ENCODE data around the gene NAPG. TPM values are rescaled to one million over a fixed set of nuclear protein-coding genes. Genes with fewer than 3 reads are reported as not detected.
"Not testable (repeated sequence)": the region's sequence is repeated elsewhere in the genome, so short reads cannot be mapped to it uniquely, and the experiment has no call there.

NAPG gene
- polyA plus RNA-seq, 2 of the 4 experiments (the other 2 are of a cell fraction), result 11.6 to 22.1 TPM

- CTCF ChIA-PET, result interaction anchor here (1.1 to 1.3 kb wide), 2 partner anchors 18 to 23 kb away, joined by 3 to 4 read pairs; no protein-coding TSS in a partner anchor
- Histone ChIP-seq H3K9me3 (no peaks in the 10 kb centered on the region), H3K4me1 (no peaks in the 10 kb centered on the region), H3K4me2 (no peak overlapping the region), H3K4me3 (no peak overlapping the region), H3K27ac (no peak overlapping the region)
- POLR2A ChIA-PET, result no interaction called here
- WGBS (ENCODE audit: missing lambda C conversion rate), result 59% methylated on average over 2 of the region's 2 CpGs
- DNase-seq (ENCODE audit: low read depth in 1 of 2, low spot score in 1 of 2), result no peak
- no peak for FAIRE-seq
- no peak for TF ChIP-seq POLR2A (IDR thresholded peaks at IDR 0.05; ENCODE audit: low read length)
- TF ChIP-seq BHLHE40 (IDR thresholded peaks at IDR 0.05; ENCODE audit: low read depth, low read length), result no peak
- TF ChIP-seq NFE2L2 (conservative IDR thresholded peaks at IDR 0.05; ENCODE audit: low read length), result no peak
- no peak for ATAC-seq
Measured at GRCh38 chr18:10537765-10538164, 11.9 kb downstream of the NAPG start.

GRCh38 chr18:10539124-10539523 lies 13.3 kb downstream of the NAPG start:
- H3K4me1 ChIP-seq; H3K27ac ChIP-seq; H3K4me2 ChIP-seq; ATAC-seq; H3K4me3 ChIP-seq; POLR2A ChIA-PET; CTCF ChIA-PET; H3K9me3 ChIP-seq; FAIRE-seq; DNase-seq (ENCODE audit: low read depth in 1 of 2, low spot score in 1 of 2): not testable (repeated sequence)
- WGBS (ENCODE audit: missing lambda C conversion rate), result 88% methylated on average over 5 of the region's 5 CpGs

- no peaks in the 10 kb centered on the region for H3K9me3 ChIP-seq
- H3K27ac ChIP-seq, result no peak overlapping the region
- CTCF ChIA-PET, result no interaction called here
- no peak overlapping the region for H3K4me2 ChIP-seq
- no peak overlapping the region for H3K4me3 ChIP-seq
- ATAC-seq (no peak), DNase-seq (ENCODE audit: low read depth in 1 of 2, low spot score in 1 of 2) (no peak), FAIRE-seq (no peak)
- TF ChIP-seq EP300 (IDR thresholded peaks at IDR 0.05) (no peak), RNF2 (IDR thresholded peaks at IDR 0.05; ENCODE audit: borderline replicate concordance, low read depth) (no peak), HDAC2 (IDR thresholded peaks at IDR 0.05) (no peak), NR3C1 (IDR thresholded peaks at IDR 0.05) (no peak)
- no peaks in the 10 kb centered on the region for H3K4me1 ChIP-seq
- POLR2A ChIA-PET, result no interaction called here
Measured at GRCh38 chr18:10543277-10543676, 17.4 kb downstream of the NAPG start.

- Histone ChIP-seq H3K4me1 (no peaks in the 10 kb centered on the region), H3K9me3 (no peaks in the 10 kb centered on the region), H3K27ac (no peak overlapping the region), H3K4me2 (no peak overlapping the region), H3K4me3 (no peak overlapping the region)
- DNase-seq (ENCODE audit: low read depth in 1 of 2, low spot score in 1 of 2), result no peak
- 87% methylated on average over 7 of the region's 9 CpGs for WGBS (ENCODE audit: missing lambda C conversion rate)
- FAIRE-seq, result no peak
- POLR2A ChIA-PET, result no interaction called here
- TF ChIP-seq TFCP2L1 (CRISPR knock-in tag; IDR thresholded peaks at IDR 0.05), result no peak
- TF ChIP-seq EHF (CRISPR knock-in tag; IDR thresholded peaks at IDR 0.05), result no peak
- TF ChIP-seq MAFK (IDR thresholded peaks at IDR 0.05; ENCODE audit: partially characterized antibody), result no peak
- no peak for TF ChIP-seq CBX8 (IDR thresholded peaks at IDR 0.05)
- TF ChIP-seq EP300 (IDR thresholded peaks at IDR 0.05), result no peak
- no peak for TF ChIP-seq FOXS1 (CRISPR knock-in tag; IDR thresholded peaks at IDR 0.05)
- TF ChIP-seq HMGXB4 (CRISPR knock-in tag; IDR thresholded peaks at IDR 0.05; ENCODE audit: borderline replicate concordance), result no peak
- ATAC-seq, result no peak
- CTCF ChIA-PET, result interaction anchor here (1.3 kb wide), 1 partner anchor 15 kb away, joined by 4 read pairs; no protein-coding TSS in a partner anchor
Measured at GRCh38 chr18:10544093-10544748, 18.4 kb downstream of the NAPG start.

GRCh38 chr18:10546557-10547300 lies 20.9 kb downstream of the NAPG start:
- WGBS (ENCODE audit: missing lambda C conversion rate), result 84% methylated on average over 7 of the region's 7 CpGs
- Histone ChIP-seq H3K4me3 (no peak overlapping the region), H3K27ac (no peak overlapping the region), H3K4me2 (no peak overlapping the region), H3K4me1 (no peaks in the 10 kb centered on the region), H3K9me3 (no peaks in the 10 kb centered on the region)
- POLR2A ChIA-PET, result no interaction called here
- no peak for ATAC-seq
- DNase-seq (ENCODE audit: low read depth in 1 of 2, low spot score in 1 of 2), result no peak
- no peak for FAIRE-seq
- CTCF ChIA-PET, result interaction anchor here (0.9 to 1.6 kb wide), 3 partner anchors 11 to 494 kb away, joined by 3 to 5 read pairs (median 3); no protein-coding TSS in a partner anchor
- TF ChIP-seq RNF2 (IDR thresholded peaks at IDR 0.05; ENCODE audit: borderline replicate concordance, low read depth) (no peak), HES2 (IDR thresholded peaks at IDR 0.05) (no peak), FOXS1 (CRISPR knock-in tag; IDR thresholded peaks at IDR 0.05) (no peak), EHF (CRISPR knock-in tag; IDR thresholded peaks at IDR 0.05) (no peak), KDM1A (IDR thresholded peaks at IDR 0.05; ENCODE audit: low read depth) (no peak), CBX8 (IDR thresholded peaks at IDR 0.05) (no peak), HOXB13 (CRISPR knock-in tag; IDR thresholded peaks at IDR 0.05; ENCODE audit: low read depth) (no peak), REST (IDR thresholded peaks at IDR 0.05) (no peak), HEYL (CRISPR knock-in tag; IDR thresholded peaks at IDR 0.05) (no peak), HDAC2 (IDR thresholded peaks at IDR 0.05) (no peak), RAD21 (conservative IDR thresholded peaks at IDR 0.05 in 1 of 2, IDR thresholded peaks at IDR 0.05 in 1 of 2) (no peak), ZFP36 (IDR thresholded peaks at IDR 0.05; ENCODE audit: borderline replicate concordance, partially characterized antibody) (no peak), NPAS2 (CRISPR knock-in tag; IDR thresholded peaks at IDR 0.05; ENCODE audit: borderline replicate concordance) (no peak)

Measured in A549 (cell line).